HG03520 (cell line): ENCODE data around the gene GSAP.

ENCODE experiments used
- ATAC-seq: cut with Tn5 transposase; IDR thresholded peaks from one replicate; pipeline ENCODE4 v1.9.1; 2021; ENCODE audit warnings: mild to moderate bottlenecking, moderate library complexity; ENCODE audit not compliant: unreplicated experiment

GSAP gene

DNA sequence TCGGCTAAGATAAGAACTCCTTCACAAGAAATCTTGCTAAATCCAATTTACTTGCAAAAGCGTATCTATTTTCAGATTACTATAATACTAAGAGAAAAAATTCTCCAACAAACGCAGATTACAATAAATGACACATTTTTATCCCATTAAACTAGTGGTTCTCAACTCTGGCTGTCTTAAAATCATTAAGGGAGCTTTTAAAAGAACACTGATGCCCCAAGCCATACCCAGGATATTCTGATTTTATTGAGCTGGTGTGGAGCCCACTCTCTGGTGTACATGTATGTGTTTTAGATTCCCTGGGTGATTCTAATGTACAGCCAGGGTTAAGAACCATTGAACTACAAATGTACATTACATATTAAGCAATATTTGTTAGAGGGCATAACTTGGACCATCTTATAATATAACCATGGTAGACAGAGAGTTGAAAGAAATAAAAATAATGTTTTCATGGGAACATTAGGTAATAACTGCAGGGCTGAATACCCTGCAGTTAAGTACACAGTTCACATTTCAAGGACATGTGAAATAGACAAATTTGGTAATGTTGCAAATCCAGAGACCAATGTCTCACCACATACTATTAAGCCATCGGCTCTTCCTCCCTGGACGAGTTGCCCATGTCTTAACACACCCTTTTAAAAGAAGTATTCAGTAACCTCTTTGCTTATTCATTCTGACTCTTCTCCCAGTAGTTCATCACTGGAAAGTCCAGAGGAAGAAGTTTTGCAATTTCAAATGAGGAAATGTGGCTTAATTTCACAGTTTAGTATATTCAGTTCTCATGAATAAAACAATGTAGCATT lies 6.2 kb downstream of the GSAP start:
- no peak for ATAC-seq

DNA sequence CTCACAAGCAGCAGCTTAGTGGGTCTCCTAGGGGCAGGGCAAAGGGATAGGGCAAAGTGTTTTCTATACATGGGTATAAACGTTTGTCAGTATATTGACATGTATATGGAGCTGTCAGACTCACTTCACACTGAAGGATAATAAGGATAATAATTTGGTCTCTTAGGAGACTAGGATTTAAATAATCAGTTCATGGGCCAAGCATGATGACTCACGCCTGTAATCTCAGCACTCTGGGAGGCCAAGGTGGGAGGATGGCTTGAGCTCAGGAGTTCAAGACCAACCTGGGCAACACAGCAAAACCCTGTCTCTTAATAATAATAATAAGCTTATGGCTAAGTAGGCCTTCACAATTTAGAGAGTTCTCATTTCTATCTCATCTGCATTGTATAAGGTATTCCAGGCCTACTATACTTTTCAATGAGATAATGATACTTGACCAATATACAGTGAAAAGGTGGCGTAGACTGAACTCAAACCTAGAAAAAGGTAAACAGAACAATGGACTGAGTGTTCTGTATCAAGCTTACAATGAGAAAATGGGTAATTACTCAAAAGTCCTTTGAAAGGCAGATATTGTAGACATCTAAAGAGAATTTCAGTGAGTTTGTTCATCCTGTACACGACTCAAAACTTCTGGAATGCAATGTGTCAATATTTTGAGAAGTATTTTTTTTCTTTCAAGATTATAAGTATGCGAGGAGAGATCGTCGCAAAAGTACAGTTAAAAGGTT lies 7.0 kb downstream of the GSAP start:
- ATAC-seq = no peak

DNA sequence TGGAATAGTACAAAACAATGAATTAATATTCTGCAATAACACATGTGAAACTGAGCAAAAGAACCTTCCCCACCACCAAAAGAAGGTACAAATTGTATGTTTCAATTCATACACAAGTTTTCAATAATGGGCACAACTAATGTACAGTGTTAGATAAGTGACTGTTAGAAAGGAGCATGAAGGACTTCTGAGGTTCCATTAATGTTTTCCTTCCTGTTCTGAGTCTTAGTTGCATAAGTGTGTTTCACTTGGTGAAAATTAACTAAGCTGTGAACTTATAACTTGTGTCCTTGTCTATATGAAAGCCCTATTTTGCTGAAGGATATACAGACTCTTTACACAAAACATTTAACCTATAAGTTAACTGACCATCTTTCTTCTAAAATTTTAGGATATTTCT lies 8.2 kb downstream of the GSAP start:
- no peak for ATAC-seq

DNA sequence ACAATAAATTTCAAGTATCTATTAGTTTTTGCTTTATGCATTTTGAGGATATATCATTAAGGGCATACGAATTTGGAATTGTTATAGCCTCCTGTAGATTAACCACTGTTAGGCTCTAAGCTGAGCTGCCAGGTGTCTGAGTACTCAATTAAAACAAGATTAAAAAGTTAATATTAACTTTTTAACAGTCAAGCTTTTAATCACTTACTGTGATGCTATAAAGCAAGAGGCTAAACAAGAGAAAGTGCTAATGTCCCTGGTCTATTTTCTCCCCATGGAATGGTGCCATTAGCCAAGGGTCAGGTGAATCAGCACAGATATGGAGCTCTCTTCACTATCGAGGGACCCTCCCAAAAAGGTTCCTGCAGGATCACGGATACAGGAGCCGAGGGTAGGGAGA lies 9.7 kb downstream of the GSAP start:
- no peak for ATAC-seq

DNA sequence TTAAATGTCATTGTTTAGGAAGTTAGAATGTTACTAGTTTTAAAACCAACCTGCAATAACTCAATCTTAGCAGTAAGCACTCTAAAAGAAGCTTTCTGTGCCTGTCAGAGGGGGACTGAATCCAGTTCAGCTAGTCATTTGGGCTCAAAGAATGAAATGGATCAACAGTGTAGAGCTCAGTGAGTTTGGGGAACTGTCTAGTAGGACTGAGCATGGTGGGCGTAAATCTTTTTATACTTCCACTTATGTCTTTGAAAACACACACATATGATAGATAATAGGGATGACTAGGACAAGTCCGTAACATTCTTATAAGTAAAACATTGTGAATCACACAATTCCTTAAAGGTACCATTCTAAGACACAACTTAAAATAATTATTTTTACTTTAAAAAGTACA lies 11.5 kb downstream of the GSAP start:
- ATAC-seq = no peak

DNA sequence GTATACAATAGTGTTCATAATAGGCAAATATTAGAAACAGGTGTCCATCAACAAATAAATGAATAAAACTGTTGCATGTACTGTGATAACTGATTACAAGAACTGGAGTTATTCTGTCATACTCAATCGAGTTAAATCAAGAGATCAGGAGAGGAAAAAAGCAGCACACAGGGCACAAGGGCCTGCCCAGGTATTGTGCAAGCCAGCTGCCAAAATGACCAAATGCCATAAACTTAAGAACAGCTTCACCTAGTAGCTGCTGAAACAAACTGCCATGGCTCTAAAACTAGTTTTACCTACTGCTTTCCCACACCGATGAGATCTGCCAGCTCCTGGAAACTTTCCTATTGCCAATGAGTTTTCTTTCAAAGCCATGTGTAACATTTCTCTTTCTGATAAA lies 12.2 kb downstream of the GSAP start:
- ATAC-seq = no peak

DNA sequence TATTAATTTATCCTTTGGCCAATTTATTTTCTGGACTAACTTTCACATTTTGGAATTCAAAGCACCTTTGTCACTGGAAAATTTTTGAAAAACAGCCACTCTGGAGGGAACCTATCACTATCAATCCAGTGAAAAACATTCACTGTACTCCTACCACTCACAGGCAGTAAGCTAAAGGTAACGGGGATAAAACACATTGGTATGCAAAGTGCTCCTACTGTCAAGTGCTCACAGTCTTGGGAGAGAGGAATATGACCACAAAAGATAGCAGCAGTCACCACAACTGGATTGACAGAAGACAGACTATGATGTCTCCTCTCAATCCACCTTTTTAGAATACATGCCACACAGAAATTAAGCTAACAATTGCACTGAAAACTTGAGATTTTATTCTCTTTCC lies 13.3 kb downstream of the GSAP start:
- ATAC-seq = no peak

DNA sequence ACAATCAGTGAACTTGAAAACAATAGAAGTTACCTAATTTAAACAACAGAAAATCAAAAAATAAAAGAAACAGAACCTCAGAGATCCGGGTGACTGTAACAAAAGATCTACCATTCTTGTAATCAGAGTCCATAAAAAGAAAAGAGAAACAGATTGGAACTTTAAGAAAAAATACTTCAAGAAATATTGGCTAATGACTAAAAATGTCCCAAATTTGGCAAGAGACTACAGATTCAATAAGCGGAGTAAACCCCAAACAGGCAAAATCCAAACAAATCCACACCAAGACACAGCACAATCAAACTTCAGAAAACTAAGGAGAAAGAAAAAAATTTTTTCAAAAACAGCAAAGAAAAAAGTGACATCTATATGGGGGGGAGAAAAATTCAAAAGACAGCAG lies 15.1 kb downstream of the GSAP start:
- ATAC-seq = no peak

DNA sequence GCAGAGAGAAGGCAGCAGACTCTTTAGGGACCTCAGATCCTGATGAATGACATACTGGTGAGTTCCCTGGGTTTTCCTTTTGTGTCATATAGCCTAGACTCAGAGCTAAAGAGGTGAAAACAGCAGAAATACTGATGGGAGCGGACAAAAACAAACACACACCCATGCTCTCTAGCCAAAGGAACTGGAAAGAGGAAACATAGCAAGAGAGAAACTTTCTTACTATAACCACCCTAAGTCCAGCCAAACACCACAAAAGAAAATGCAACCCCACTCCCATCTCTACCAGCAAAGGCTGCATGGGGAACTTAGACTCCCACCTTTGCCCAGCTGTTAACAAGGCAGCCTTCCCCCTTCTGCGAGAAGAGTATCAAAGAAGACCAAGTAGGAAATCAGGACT lies 16.3 kb downstream of the GSAP start:
- no peak for ATAC-seq

DNA sequence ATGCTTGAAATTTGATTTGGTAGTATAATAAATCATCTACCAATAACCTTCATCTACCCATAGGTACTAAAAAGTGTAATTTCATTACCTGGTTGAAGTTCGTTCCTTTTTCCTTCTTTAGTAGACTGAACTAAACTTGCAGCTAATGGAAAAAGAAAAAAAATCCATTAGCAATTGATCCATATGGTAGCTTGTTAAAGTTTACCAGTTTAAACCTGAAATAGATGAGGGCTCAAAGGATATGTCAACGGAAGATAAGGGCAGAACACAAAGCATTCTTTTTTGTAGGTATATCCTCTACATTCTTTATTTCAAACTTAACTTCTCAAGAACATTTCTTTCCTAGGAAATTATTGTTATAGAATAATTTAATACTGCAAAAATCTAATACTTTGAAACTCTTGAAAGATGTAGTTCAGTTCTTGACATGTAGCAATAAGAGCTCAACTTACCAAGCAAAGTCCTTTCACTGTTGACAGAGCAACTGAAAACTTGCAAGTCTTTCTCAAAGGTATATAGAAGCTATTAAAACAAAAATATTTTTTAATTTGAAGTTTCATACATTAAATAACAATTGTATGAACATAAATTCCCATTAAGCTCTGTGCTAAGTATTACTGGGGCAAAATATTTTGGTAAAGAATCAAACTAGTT lies 19.1 kb downstream of the GSAP start:
- ATAC-seq = no peak

DNA sequence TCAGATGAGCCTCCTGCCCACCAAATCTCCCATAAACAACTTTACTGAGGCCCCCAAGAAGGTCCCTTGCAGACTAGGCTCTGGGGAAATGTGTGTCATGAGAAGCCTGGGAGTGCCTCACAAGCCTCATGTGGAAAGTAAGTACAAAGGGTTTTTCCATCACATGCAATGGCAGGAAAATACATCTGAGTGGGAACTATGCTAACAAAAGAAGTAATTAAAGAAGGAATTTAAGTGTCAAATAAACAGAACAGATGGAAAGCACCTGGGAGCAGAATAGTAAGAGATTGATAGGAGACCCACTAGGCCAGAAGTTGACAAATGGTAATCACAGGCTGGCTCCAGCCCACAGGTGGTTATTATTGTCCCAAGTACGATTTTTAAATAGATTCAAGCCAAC lies 20.5 kb downstream of the GSAP start:
- no peak for ATAC-seq

DNA sequence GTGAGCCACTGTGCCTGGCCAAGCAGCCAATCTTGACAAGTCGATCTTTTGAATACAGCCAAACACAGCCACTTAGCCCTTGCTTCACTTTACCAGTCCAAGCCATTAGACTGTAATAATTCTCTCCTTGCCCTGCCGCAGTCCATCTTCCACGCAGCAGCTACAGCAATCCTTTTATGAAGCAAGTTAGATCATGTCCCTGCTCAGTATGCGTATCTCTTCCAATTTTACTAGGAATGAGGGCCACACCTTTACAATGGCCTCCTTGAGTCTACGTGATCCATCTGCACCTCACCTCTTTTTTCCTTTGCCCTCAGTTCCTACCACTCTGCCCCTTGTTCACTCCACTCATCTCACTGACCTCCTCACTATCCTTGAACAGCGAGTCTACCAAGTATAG lies 22.2 kb downstream of the GSAP start:
- ATAC-seq = no peak

DNA sequence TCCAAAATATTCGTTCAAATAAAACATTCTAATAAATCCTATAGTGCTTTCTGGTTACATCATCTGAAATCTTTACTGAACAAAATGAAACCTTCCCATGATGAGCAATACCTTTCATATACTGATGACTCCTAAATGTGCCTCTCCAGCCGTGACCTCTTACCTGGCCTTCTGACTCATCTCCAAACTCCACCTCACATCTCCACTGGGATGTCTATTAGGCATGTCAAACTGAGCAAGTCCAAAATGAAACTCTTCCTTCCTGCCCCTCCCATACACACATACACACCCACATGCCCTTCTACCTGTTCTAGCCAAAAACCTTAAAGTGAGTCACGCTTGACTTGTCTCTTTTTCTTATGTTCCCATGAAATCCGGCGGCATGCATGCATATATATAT lies 22.9 kb downstream of the GSAP start:
- peak; percentile 95 for ATAC-seq

DNA sequence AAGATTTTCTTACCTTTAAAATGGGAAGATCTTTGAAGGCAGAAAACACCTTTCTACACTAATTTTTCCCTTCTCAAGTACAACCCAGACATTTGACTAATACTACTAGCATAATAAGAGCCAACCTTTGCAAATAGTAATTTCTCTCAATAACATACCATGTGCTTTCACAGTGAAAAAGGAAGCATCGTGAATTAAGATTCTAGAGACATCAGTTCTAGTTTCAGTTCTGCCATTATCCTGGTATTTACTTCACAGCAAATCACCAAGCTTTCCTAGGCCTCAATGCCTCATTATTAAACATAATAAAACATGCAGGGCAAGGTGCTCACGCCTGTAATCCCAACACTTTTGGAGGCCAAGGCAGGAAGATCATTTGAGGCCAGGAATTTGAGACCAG lies 24.9 kb downstream of the GSAP start:
- ATAC-seq = peak; percentile 49

DNA sequence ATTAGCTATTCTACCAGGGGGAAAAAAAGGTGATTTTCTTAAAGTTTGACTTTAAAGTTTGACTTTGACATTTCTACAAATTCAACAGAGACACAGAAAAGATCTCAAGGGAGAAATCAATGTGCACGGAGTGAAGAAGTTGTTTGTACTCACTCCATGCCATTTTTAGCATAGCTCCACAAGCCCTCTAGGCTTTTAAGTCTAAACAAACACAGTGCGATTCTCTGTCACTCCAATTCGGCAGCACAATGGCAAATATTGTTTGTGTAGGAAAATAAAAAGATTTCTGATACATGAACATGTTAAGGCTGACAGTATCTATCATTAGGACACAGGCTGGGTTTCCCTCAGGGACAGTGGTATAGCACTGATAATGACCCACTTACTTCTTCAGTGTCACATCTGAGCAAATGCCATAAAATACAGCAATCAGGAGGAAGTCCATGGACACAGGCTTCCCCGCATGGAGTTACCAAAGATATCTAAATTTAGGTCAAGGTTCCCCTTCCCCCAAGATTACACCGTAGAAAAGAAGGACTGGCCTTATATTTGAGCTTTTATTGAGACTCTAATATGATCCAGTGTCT lies 28.0 kb downstream of the GSAP start:
- ATAC-seq = no peak

DNA sequence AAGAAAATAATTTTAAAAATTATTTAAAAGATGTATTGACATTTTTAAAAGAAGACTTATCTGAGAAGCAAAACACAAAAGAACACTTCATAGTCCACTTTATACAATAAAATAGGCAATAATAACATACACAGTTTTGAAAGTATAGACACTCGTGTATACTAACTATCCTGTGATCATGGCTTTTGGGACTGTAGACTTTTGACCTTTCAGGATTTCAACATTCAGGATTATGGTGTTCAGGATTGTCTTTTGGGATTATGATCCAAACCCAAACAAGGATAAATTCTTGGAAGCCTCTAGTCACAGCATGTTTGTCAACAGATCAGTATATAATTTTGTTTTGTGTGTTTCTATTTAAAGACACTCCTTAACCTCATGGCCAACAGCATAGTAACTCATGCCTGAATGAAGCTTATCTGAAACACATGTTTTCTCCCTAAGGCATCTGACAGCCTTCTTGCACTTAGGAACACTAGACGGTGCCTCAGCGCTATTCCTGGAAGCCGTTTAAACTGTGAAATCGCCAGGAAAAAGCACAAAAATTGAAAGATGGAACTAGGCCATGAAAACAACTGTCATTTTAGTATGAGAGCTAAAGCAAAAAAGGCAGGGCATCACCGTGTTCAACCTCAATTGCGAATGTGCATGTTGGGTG lies 29.9 kb downstream of the GSAP start:
- ATAC-seq = no peak

DNA sequence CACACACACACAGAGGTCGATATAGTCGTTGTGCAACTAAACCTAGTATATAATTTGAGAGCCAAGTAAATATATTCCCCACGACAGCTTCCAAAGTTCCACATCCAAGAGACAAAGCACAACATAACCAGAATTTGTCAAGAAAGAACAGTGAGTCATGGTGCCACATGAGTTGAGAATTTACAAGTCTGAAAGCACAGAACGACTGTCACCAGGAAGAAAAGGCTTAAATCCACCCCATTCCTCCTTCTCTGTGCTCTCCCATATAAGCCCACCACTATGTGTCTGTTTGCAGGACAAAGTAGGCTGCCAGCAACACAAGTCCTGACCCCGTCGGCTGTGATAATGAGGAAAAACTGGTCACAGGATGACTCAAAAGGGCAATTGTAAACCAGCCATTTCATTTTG lies 32.8 kb downstream of the GSAP start:
- ATAC-seq = no peak

DNA sequence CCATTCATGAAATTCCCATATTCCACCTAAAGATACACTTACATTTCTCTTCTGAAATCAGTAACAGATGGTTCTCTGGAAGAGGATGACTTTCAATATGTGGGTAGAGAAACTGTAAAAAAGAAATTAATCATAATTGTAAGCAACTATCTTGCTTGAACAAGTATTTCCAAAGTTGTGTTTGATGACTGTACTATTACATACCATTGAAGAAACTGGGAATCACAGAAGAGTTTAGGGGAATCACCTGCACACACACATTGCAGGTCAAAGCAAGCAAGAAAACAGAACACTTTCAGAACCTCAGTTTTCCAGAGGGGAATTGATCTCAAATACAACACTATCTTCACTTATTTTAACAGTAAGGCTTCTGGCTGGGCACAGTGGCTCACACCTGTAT lies 33.6 kb downstream of the GSAP start:
- ATAC-seq = no peak

DNA sequence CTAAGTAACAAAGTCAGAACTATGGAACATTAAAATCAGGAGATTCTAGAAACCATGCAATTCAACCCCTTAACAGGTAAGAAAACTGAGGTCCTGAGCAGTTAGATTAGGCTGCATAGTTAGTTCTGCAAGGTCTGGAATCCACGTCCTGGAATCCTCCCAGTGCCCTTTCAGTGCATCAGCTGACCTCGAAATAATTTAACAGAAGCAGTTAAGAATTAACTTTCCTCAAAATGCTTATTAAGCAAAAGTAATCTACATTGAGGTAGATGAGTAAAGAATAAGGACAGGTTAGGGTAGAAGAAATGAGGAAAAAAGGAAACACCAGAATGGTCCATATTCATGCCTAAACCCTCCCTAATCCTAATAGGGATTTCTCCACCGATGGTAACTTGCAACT lies 37.6 kb downstream of the GSAP start:
- ATAC-seq = no peak

DNA sequence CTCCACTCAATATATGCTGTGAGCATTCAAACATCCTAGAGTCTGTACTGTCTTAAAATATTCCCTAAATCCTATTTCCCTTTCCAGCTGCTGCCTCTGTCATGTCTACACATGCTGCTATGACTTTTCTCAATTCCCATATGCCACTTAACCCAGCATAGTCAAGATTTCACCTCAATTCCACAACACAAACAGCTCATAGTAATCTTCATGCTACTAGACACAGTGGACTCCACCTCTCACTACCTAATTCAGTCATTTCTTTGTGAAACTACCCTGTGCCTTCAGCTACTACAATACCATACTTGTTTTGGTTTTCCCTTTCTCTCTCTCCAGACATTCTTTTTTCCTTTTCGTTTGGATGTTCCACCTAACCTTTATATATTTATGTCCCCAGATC lies 45.5 kb downstream of the GSAP start:
- ATAC-seq = peak; percentile 88

DNA sequence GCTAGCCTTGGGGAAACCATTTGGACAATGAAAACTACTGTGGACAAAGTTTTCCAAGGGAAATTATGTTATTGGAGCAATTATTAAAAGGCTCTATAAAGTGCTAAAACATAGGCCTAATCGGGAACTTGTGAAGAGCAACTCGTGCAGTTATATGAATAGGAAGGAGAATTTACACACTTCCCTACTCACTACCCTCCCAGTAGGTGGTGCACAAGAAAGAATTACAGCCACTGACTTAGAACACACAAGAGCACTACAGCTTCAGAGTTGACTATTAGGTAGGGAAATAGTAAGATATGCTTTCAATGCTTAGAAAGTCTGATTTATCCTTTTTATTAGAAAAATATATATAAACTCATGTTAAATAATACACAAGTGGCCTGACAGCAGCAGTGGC lies 47.2 kb downstream of the GSAP start:
- no peak for ATAC-seq
